HepG2 (cell line): ENCODE data around the gene CFAP119. TPM values are rescaled to one million over a fixed set of nuclear protein-coding genes. Genes with fewer than 3 reads are reported as not detected.

Experiments
- ATAC-seq: fragments of 200-7000 bp; cut with Tn5 transposase; 3 replicates; pipeline ENCODE4 v1.9.1; 2020; ENCODE audit warnings: mild to moderate bottlenecking, moderate library complexity
- BruUV-seq: library from RNA; stranded (reverse); fragments of 400-500 nt; replicated peaks from 2 replicates; lab custom pipeline; 2021; lab: Mats Ljungman, UMichigan
- CTCF ChIA-PET: fragments of 300-600 bp; formaldehyde crosslinking; extraction: SDS; loops from one replicate; lab custom pipeline; 2021; ENCODE audit warnings: low total read pairs, inconsistent platforms, low intra/inter-chr PET ratio; lab: Yijun Ruan, JAX
- POLR2A ChIA-PET: fragments of 350-600 bp; sonication (Branson Sonifier 250); formaldehyde crosslinking; loops from one replicate; lab custom pipeline; 2020; ENCODE audit warnings: antibody characterized with exemption, inconsistent platforms; lab: Yijun Ruan, JAX
- DNase-seq: peaks from one replicate; pipeline ENCODE4 v3.0.0-alpha.2; 2015; ENCODE audit warnings: low spot score
- FAIRE-seq: peaks from 3 replicates; lab custom pipeline; 2011; peaks lifted over from hg19 to GRCh38; lab: Jason Lieb, UNC
- H2AFZ ChIP-seq: one replicate; pipeline ENCODE4 v1.6.1; 2011; ENCODE audit warnings: low read length, inconsistent platforms
- H3K27ac ChIP-seq: fragments of 300-600 bp; 3 replicates; pipeline ENCODE4 v1.8.0; 2011; ENCODE audit warnings: mixed run types, mild to moderate bottlenecking, mixed read lengths, low read length, inconsistent platforms; ENCODE audit not compliant: insufficient read depth; ENCODE audit errors: extremely low read length
- H3K27me3 ChIP-seq, 2 experiments: fragments of 200-600 bp in 1 of 2; 2 replicates in 1 of 2; 3 replicates in 1 of 2; pipeline versions ENCODE4 v1.6.0 to v1.8.0; 2011; ENCODE audit warnings: low read length in 2 of 2, mild to moderate bottlenecking in 2 of 2, moderate library complexity in 2 of 2, inconsistent platforms in 1 of 2; ENCODE audit not compliant: insufficient read depth in 2 of 2, control insufficient read depth in 1 of 2
- H3K36me3 ChIP-seq, 2 experiments: fragments of 200-600 bp in 1 of 2; replicated peaks in 1 of 2; 2 replicates in 1 of 2; 3 replicates in 1 of 2; pipeline versions ENCODE4 v1.5.1 to v1.8.0; 2011; ENCODE audit warnings: low read length in 2 of 2, inconsistent platforms in 1 of 2; ENCODE audit not compliant: insufficient read depth in 2 of 2, control insufficient read depth in 1 of 2
- H3K4me1 ChIP-seq: 2 replicates; pipeline ENCODE4 v1.5.1; 2012; ENCODE audit warnings: low read length, inconsistent platforms; ENCODE audit not compliant: insufficient read depth
- H3K4me2 ChIP-seq: 2 replicates; pipeline ENCODE4 v1.6.0; 2011; ENCODE audit warnings: low read depth, low read length, inconsistent platforms
- H3K4me3 ChIP-seq, 3 experiments: fragments of 200-600 bp in 1 of 3; sonication (generic), shearing (Covaris generic) in 1 of 3; replicated peaks in 1 of 3; 2 replicates each; pipeline ENCODE4 v1.5.1; 2011 to 2016; ENCODE audit warnings: low read length in 3 of 3, inconsistent platforms in 2 of 3, low read depth in 2 of 3, mild to moderate bottlenecking in 2 of 3, control low read depth in 1 of 3, mixed read lengths in 1 of 3; ENCODE audit not compliant: insufficient read depth in 1 of 3
- H3K79me2 ChIP-seq: one replicate; pipeline ENCODE4 v1.6.1; 2011; ENCODE audit warnings: low read length, inconsistent platforms; ENCODE audit not compliant: insufficient read depth
- H3K9ac ChIP-seq: 2 replicates; pipeline ENCODE4 v1.6.0; 2011; ENCODE audit warnings: mild to moderate bottlenecking, low read depth, low read length, inconsistent platforms; ENCODE audit not compliant: insufficient read depth
- H3K9me3 ChIP-seq: 2 replicates; pipeline ENCODE4 v1.5.1; 2012; ENCODE audit warnings: mild to moderate bottlenecking, low read length
- H4K20me1 ChIP-seq: 2 replicates; pipeline ENCODE4 v1.6.0; 2011; ENCODE audit warnings: inconsistent platforms, mild to moderate bottlenecking, low read length, moderate library complexity; ENCODE audit not compliant: insufficient read depth
- AHR ChIP-seq: IDR thresholded peaks from 2 replicates; pipeline ENCODE4 v1.6.1; 2018; ENCODE audit warnings: missing genetic modification reagents, missing compliant biosample characterization
- FOXO1 ChIP-seq: sonication (generic); formaldehyde crosslinking; IDR thresholded peaks from 2 replicates; pipeline ENCODE4 v1.4.0; 2020; ENCODE audit warnings: missing genetic modification reagents
- NAIF1 ChIP-seq: sonication (generic); formaldehyde crosslinking; IDR thresholded peaks from 2 replicates; pipeline ENCODE4 v1.5.0; 2020; ENCODE audit warnings: mild to moderate bottlenecking, missing genetic modification reagents, borderline replicate concordance
- NBN ChIP-seq: fragments of 450-650 bp; conservative IDR thresholded peaks from 2 replicates; pipeline ENCODE4 v1.6.1; 2017
- NR2C2 ChIP-seq: sonication (generic); formaldehyde crosslinking; IDR thresholded peaks from 2 replicates; pipeline ENCODE4 v1.4.0; 2020; ENCODE audit warnings: missing genetic modification reagents, mild to moderate bottlenecking, moderate library complexity, borderline replicate concordance
- PBX2 ChIP-seq: IDR thresholded peaks from 2 replicates; pipeline ENCODE4 v1.6.1; 2016; ENCODE audit warnings: control low read depth
- PHF20 ChIP-seq: sonication (generic); formaldehyde crosslinking; IDR thresholded peaks from 2 replicates; pipeline ENCODE4 v1.5.0; 2020; ENCODE audit warnings: mild to moderate bottlenecking, missing genetic modification reagents
- POGZ ChIP-seq: sonication (generic); formaldehyde crosslinking; IDR thresholded peaks from 2 replicates; pipeline ENCODE4 v1.4.0; 2020; ENCODE audit warnings: mild to moderate bottlenecking, missing genetic modification reagents
- POLR2G ChIP-seq: fragments of 200-400 bp; formaldehyde crosslinking; IDR thresholded peaks from 2 replicates; pipeline ENCODE4 v1.6.1; 2018; ENCODE audit warnings: mild to moderate bottlenecking, low read depth, low read length, moderate library complexity
- TBL1XR1 ChIP-seq: fragments of 150-350 bp; IDR thresholded peaks from 2 replicates; pipeline ENCODE4 v1.6.1; 2014; ENCODE audit warnings: borderline replicate concordance, low read length; ENCODE audit not compliant: partially characterized antibody
- TBX3 ChIP-seq: fragments of 450-650 bp; IDR thresholded peaks from 2 replicates; pipeline ENCODE4 v1.6.1; 2017; ENCODE audit warnings: antibody characterized with exemption, mild to moderate bottlenecking, inconsistent platforms, borderline replicate concordance
- TCF12 ChIP-seq, 2 experiments: fragments of 450-650 bp in 1 of 2; sonication (generic) in 1 of 2; formaldehyde crosslinking in 1 of 2; IDR thresholded peaks; 2 replicates each; pipeline versions ENCODE4 v1.6.1 to v1.8.0; 2017 to 2022; ENCODE audit warnings: antibody characterized with exemption in 1 of 2, mild to moderate bottlenecking in 1 of 2, missing genetic modification reagents in 1 of 2, moderate library complexity in 1 of 2
- ZFP82 ChIP-seq: sonication (generic); formaldehyde crosslinking; IDR thresholded peaks from 2 replicates; pipeline ENCODE4 v1.5.1; 2020; ENCODE audit warnings: mild to moderate bottlenecking, missing genetic modification reagents, borderline replicate concordance
- ZMYM4 ChIP-seq: sonication (generic); formaldehyde crosslinking; IDR thresholded peaks from 2 replicates; pipeline ENCODE4 v1.8.1; 2023; ENCODE audit warnings: mild to moderate bottlenecking, missing genetic modification reagents
- ZNF276 ChIP-seq: sonication (generic); formaldehyde crosslinking; IDR thresholded peaks from 2 replicates; pipeline ENCODE4 v1.4.0; 2020; ENCODE audit warnings: mild to moderate bottlenecking, low read depth, missing genetic modification reagents
- ZNF331 ChIP-seq: sonication (generic); formaldehyde crosslinking; IDR thresholded peaks from 2 replicates; pipeline ENCODE4 v1.4.0; 2020; ENCODE audit warnings: missing genetic modification reagents
- ZNF749 ChIP-seq: sonication (generic); formaldehyde crosslinking; IDR thresholded peaks from 2 replicates; pipeline ENCODE4 v1.8.0; 2022; ENCODE audit warnings: mild to moderate bottlenecking, missing genetic modification reagents, moderate library complexity, borderline replicate concordance
- ZNF770 ChIP-seq: sonication (generic); formaldehyde crosslinking; IDR thresholded peaks from 2 replicates; pipeline ENCODE4 v1.5.0; 2020; ENCODE audit warnings: mild to moderate bottlenecking, missing genetic modification reagents
- ZNF883 ChIP-seq: sonication (generic); formaldehyde crosslinking; IDR thresholded peaks from 2 replicates; pipeline ENCODE4 v1.5.1; 2020; ENCODE audit warnings: mild to moderate bottlenecking, missing genetic modification reagents; ENCODE audit errors: not compliant biosample characterization
- ZNF891 ChIP-seq: sonication (generic); formaldehyde crosslinking; IDR thresholded peaks from 2 replicates; pipeline ENCODE4 v1.5.0; 2020; ENCODE audit warnings: mild to moderate bottlenecking, missing genetic modification reagents
- ZSCAN20 ChIP-seq: sonication (generic); formaldehyde crosslinking; IDR thresholded peaks from 2 replicates; pipeline ENCODE4 v1.4.0; 2020; ENCODE audit warnings: missing genetic modification reagents, mild to moderate bottlenecking, borderline replicate concordance
- WGBS: methylation state at CpG from one replicate; pipeline ENCODE4 v1.1.6; 2017; ENCODE audit warnings: low lambda C conversion rate; 5-methylcytosine and 5-hydroxymethylcytosine counted together
- in situ Hi-C: cut with HindIII; loops from 2 replicates; pipeline ENCODE4 v1.10.0; 2017; ENCODE audit warnings: low pct_unique_long_range_greater_than_20kb; ENCODE audit not compliant: extremely low pct_ligation_motif_present
- intact Hi-C: fragments of 100-400 bp; cut with micrococcal nuclease; formaldehyde crosslinking; loops from one replicate; pipeline ENCODE4 v1.10.0; 2022; ENCODE audit not compliant: unreplicated experiment
- polyA plus RNA-seq, 8 experiments: library from polyadenylated mRNA; depleted of rRNA in 3 of 8; stranded (reverse) in 7 of 8; unstranded in 1 of 8; fragments of >200 nt; fragmentation: Illumina TruSeq in 4 of 8; extraction: Trizol in 4 of 8; gene quantifications; 2 replicates each; pipeline versions ENCODE4 v1.2.1 to v1.2.3, GENCODE V29; 2011 to 2016; ENCODE audit warnings: low read depth in 4 of 8, missing spikeins in 1 of 8, mixed read lengths in 1 of 8; ENCODE audit not compliant: insufficient read depth in 1 of 8
- total RNA-seq, 5 experiments: library from RNA; depleted of rRNA; stranded (reverse); fragments of >200 nt; fragmentation: Illumina TruSeq; extraction: Trizol; gene quantifications; 2 replicates each; pipeline ENCODE4 v1.2.3, GENCODE V29; 2016; ENCODE audit warnings: low read depth in 1 of 5

The CFAP119 gene
- total and polyA plus RNA-seq, 2 of the 13 experiments (the other 11 are each of a cell fraction or from before 2014, with no cell fraction given): 6.4 TPM

GRCh38 chr16:30779596-30779995, 17.7 kb upstream of the CFAP119 start:
- Histone ChIP-seq H3K9ac (no peak overlapping the region), H3K4me3 (no peak overlapping the region), H3K36me3 (peaks cover 18 to 27% of the 10 kb centered on the region in 2 experiments), H3K9me3 (no peaks in the 10 kb centered on the region), H3K79me2 (peaks cover 10% of the 10 kb centered on the region), H3K27ac (no peak overlapping the region), H3K4me1 (peaks cover 33% of the 10 kb centered on the region), H4K20me1 (no peaks in the 10 kb centered on the region; the same call in 1 of the 2 replicates), H2AFZ (no peak overlapping the region), H3K27me3 (no peaks in the 10 kb centered on the region; a peak in 1 of 5 replicates), H3K4me2 (no peak overlapping the region)
- WGBS: over 99% methylated on average over 6 of the region's 6 CpGs
- in situ Hi-C loops: no loop called here
- ATAC-seq (no peak), FAIRE-seq (no peak), DNase-seq (no peak)
- no TSS peak for BruUV-seq
- intact Hi-C loops: loop anchor here (5.0 kb wide), 1 partner anchor 33 kb away; no protein-coding TSS in a partner anchor
- CTCF ChIA-PET: no interaction called here
- POLR2A ChIA-PET: interaction anchor here (1.2 kb wide), 1 partner anchor 32 kb away, joined by 5 read pairs; the partner anchor contains the start of gene PHKG2
- no peak for TF ChIP-seq AHR
- TF ChIP-seq NBN: no peak
- no peak for TF ChIP-seq FOXO1 (CRISPR knock-in tag)
- TF ChIP-seq ZNF276 (CRISPR knock-in tag): no peak
- no peak for TF ChIP-seq NAIF1 (CRISPR knock-in tag)
- TF ChIP-seq TBX3: no peak
- TF ChIP-seq POLR2G: peak; percentile 57
- no peak for TF ChIP-seq ZFP82 (CRISPR knock-in tag)
- no peak for TF ChIP-seq PHF20 (CRISPR knock-in tag)
- TF ChIP-seq PBX2 (CRISPR knock-in tag): no peak
- TF ChIP-seq TBL1XR1: no peak
- TF ChIP-seq ZNF770 (CRISPR knock-in tag): no peak
- TF ChIP-seq TCF12 (IDR thresholded peaks at IDR 0.05): no peak
- TF ChIP-seq TCF12 (CRISPR knock-in tag; IDR thresholded peaks at IDR 0.05): no peak
- TF ChIP-seq ZNF749: no peak
- no peak for TF ChIP-seq ZSCAN20
- TF ChIP-seq ZMYM4 (CRISPR knock-in tag): no peak
- no peak for TF ChIP-seq ZNF331 (CRISPR knock-in tag)
- TF ChIP-seq NR2C2 (CRISPR knock-in tag): no peak
- TF ChIP-seq POGZ: no peak
- no peak for TF ChIP-seq ZNF891 (CRISPR knock-in tag)
- TF ChIP-seq ZNF883 (CRISPR knock-in tag): peak; percentile 11
